GM18505 (cell line): ENCODE measurements around the gene GPATCH2.

Experiments
- ATAC-seq: cut with Tn5 transposase; IDR thresholded peaks from one replicate; pipeline ENCODE4 v1.9.1; 2021; ENCODE audit not compliant: unreplicated experiment
- POLR2A ChIP-seq: IDR thresholded peaks from 4 replicates; pipeline ENCODE4 v1.6.1; 2011; ENCODE audit warnings: borderline replicate concordance; ENCODE audit not compliant: insufficient read depth, insufficient read length; ENCODE audit errors: extremely low read depth

GPATCH2 gene

GRCh38 chr1:217630711-217631591 lies at the start of gene GPATCH2, which contains the start of gene SPATA17:
GPATCH2 (minus strand) TSS chr1:217631090; CDS start chr1:217630971, 119 bp downstream.
SPATA17 (plus strand) TSS chr1:217631344; CDS start chr1:217631379, 35 bp downstream.
- peak; percentile 97 for ATAC-seq
- peak; percentile 79 for TF ChIP-seq POLR2A

GRCh38 chr1:217674028-217674729 lies 43.3 kb upstream of the GPATCH2 start:
- no peak for ATAC-seq

GRCh38 chr1:217673387-217673786 lies 42.5 kb upstream of the GPATCH2 start:
- TF ChIP-seq POLR2A, result no peak
- peak; percentile 57 for ATAC-seq

More at GRCh38 chr1:217674028-217674729, 43.3 kb upstream of the GPATCH2 start:
- TF ChIP-seq POLR2A, result no peak

GRCh38 chr1:217668351-217668940 lies 37.6 kb upstream of the GPATCH2 start:
- no peak for ATAC-seq
- TF ChIP-seq POLR2A, result no peak

- no peak for TF ChIP-seq POLR2A
- ATAC-seq, result no peak
Measured at GRCh38 chr1:217661407-217661806, 30.5 kb upstream of the GPATCH2 start.

DNA sequence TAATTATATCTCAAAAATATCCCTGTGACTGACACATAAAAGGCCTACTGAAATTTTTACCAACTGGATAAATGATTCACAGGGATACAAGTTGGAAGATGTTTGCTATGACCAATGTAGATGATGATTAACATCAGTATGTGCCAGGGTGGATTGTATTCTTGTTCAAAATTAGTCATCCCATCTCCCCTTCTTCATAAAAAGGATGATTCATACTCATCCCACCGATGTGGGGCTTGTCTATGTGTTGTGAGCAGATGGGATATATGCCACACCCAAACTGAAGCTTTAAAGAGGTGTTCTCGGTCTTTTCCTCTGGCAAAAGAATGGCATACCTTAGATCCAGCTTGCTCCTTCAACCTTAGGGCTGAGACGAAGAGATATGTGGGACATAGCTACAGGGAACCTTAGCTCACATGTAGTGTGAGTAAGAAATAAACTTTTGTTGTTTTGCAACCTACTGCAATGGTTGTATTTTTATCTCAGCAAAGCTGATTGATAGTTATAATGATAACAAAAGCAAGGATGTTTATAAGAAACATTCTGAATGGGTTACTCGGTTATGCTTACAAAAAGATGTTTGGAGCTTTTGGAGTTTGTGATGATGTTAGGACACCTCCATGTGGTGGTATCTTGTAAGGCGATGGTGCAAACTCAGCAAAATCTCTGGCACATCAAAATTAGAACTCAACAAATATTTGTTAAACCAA lies 29.6 kb upstream of the GPATCH2 start:
- no peak for TF ChIP-seq POLR2A
- ATAC-seq, result peak; percentile 74

DNA sequence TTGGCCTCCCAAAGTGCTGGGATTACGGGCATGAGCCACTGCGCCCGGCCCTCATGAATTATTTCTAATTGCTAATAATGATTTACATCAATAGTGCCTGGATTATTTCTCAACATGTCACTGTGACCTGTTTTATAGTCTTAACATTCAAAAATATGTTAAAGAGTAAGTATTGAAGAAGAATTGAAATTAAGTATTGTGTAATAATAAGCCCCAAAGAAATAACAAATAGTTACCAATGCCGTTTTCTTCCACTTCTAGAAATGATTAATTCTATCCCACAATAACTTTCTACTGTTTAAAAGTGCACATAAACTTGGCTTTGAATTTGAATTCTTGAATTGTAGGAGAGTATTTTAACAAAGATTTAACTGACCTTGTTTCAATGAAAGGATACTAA lies 19.8 kb upstream of the GPATCH2 start:
- no peak for TF ChIP-seq POLR2A

DNA sequence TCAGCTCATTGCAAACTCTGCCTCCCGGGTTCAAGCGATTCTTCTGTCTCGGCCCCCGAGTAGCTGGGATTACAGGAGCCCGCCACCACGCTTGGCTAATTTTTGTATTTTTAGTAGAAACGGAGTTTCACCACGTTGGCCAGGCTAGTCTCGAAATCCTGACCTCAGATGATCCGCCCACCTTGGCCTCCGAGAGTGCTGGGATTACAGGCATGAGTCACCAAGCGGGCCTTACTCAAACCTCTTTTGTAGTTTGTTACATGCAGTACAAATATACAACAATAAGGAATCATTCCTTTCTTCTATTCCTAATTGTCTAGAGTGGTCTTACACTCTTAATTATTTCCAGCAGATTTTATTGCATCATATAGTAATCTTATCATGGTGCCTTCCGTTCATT lies 16.9 kb upstream of the GPATCH2 start:
- no peak for ATAC-seq
- no peak for TF ChIP-seq POLR2A

More for the DNA sequence above, 19.8 kb upstream of the GPATCH2 start:
- ATAC-seq, result no peak

DNA sequence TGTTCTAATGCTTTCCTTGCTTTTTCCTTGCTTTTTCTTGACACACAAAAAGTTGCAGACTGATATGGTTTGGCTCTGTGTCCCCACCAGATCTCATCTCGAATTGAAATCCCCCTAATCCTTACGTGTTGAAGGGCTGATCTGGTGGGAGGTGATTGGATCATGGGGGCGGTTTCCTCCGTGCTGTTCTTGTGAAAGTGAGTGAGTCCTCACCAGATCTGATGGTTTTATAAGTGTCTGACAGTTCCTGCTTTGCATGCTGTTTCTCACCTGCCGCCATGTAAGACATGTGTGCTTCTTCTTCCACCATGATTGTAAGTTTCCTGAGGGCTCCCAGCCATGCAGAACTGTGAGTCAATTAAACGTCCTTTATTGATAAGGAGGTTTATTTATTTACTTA lies 11.6 kb upstream of the GPATCH2 start:
- ATAC-seq, result no peak
- TF ChIP-seq POLR2A, result no peak

GRCh38 chr1:217627431-217627830 lies 3.5 kb downstream of the GPATCH2 start:
- no peak for ATAC-seq
- TF ChIP-seq POLR2A, result no peak

GRCh38 chr1:217626321-217626720 lies 4.6 kb downstream of the GPATCH2 start:
- TF ChIP-seq POLR2A, result no peak
- no peak for ATAC-seq

- ATAC-seq, result no peak
- TF ChIP-seq POLR2A, result no peak
Measured at GRCh38 chr1:217622042-217622441, 8.8 kb downstream of the GPATCH2 start.

DNA sequence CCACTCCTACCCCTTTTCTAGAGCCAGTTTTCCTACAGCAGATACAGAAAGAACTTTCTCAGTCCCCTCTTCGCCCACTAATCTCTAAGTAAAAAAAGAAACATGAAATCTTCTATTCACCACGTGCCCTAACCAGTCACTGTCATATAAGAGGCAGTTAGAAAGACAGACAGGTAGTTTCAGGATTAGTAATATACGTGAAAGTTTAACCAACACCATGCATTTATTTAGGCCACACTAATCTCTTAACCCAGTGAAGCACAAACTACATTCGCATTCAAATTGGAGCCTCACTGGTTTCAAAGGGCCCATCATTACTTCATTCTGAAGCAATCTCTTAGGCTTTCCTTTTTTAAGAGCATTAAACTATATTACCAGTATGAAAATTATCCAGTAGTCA lies 10.1 kb downstream of the GPATCH2 start:
- TF ChIP-seq POLR2A, result no peak
- ATAC-seq, result peak; percentile 99
